GM21723 (cell line): ENCODE measurements around the gene DR1.
"Not testable (repeated sequence)": the region's sequence is repeated elsewhere in the genome, so short reads cannot be mapped to it uniquely, and the experiment has no call there.

Experiments used
- ATAC-seq: cut with Tn5 transposase; IDR thresholded peaks from one replicate; pipeline ENCODE4 v1.9.1; 2021; ENCODE audit warnings: mild to moderate bottlenecking, moderate library complexity; ENCODE audit not compliant: unreplicated experiment

Gene DR1

GRCh38 chr1:93374334-93375106 is 28.8 kb downstream of the DR1 start:
- no peak for ATAC-seq

GRCh38 chr1:93384656-93385055 is 38.9 kb downstream of the DR1 start:
- no peak for ATAC-seq

- ATAC-seq = not testable (repeated sequence)
Observed at GRCh38 chr1:93386268-93386667, 40.6 kb downstream of the DR1 start.

- no peak for ATAC-seq
Observed at GRCh38 chr1:93394514-93394913, 48.8 kb downstream of the DR1 start.

GRCh38 chr1:93395195-93395594 is 49.5 kb downstream of the DR1 start:
- ATAC-seq = no peak

GRCh38 chr1:93399781-93400180 is 54.1 kb downstream of the DR1 start:
- ATAC-seq = no peak

- ATAC-seq = no peak
Observed at GRCh38 chr1:93408203-93408602, 62.5 kb downstream of the DR1 start.

- ATAC-seq = no peak
Observed at GRCh38 chr1:93411000-93411399, 65.3 kb downstream of the DR1 start.

- ATAC-seq = no peak
Observed at GRCh38 chr1:93414749-93415148, 69.0 kb downstream of the DR1 start.

- no peak for ATAC-seq
Observed at GRCh38 chr1:93415296-93415695, 69.6 kb downstream of the DR1 start.

GRCh38 chr1:93416183-93416582 is 70.5 kb downstream of the DR1 start:
- no peak for ATAC-seq
